Eye (tissue), 1 donor: ENCODE data around the gene MUSK.
A peak's percentile ranks its signal among the peaks of the same experiment; 100 is the strongest.
"Not testable (repeated sequence)": the region's sequence is repeated elsewhere in the genome, so short reads cannot be mapped to it uniquely, and the experiment has no call there.

Experiments
- DNase-seq: peaks from one replicate; pipeline ENCODE4 v3.0.0-alpha.2; 2015

Gene MUSK

DNA sequence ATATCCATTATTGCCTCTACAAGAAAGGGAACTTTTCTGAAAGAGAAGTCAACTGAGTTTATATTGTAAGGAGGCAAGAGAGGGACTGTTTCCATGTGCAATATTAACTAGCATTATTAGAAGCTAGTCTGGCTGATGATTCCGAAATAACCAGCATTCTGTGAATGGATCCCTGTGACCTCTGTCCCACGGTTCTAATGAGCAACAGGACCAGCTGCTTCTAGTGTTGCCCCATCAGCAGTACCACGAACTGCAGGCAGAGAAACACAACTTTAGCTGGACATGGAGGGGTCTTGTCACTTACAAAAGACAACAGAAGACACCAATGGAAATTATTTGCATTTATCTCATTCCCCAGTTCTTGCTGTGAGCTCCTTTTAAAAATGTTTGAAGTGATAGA is 95.4 kb downstream of the MUSK start:
- DNase-seq = peak; percentile 7

DNA sequence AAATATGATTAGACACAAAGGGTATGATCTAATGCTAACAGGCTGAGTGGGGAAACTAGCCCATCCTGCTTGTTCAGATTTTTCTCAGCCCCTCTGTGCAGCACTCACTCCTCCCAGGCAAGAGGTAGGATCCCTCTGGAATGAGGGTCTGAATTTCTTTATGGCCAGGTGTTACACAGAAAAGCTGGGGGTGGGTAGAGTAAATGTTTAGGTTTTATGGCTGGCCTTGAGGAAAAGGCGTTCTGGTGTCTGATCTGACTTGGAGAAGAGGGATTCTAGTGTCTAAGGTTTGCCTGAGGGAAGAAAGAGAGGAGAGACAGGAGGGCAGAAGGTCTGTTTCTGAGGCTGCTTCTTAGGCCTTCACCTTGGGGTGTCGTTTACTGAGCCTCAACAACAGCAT is 97.3 kb downstream of the MUSK start:
- no peak for DNase-seq

DNA sequence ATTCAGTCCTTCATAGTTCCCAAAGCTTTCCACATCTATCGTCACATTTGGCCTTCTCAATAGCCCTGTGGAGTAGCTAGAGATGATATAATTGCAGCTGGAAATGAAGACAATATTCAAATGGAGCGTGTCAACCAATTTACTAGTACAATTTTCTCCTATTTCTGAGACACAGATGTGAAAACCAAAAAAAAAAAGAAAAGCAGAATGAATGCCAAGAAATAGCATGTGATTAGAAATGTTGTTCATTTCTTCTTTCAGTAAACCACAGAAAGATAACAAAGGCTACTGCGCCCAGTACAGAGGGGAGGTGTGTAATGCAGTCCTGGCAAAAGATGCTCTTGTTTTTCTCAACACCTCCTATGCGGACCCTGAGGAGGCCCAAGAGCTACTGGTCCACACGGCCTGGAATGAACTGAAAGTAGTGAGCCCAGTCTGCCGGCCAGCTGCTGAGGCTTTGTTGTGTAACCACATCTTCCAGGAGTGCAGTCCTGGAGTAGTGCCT is 99.0 kb downstream of the MUSK start:
- DNase-seq = peak; percentile 17

DNA sequence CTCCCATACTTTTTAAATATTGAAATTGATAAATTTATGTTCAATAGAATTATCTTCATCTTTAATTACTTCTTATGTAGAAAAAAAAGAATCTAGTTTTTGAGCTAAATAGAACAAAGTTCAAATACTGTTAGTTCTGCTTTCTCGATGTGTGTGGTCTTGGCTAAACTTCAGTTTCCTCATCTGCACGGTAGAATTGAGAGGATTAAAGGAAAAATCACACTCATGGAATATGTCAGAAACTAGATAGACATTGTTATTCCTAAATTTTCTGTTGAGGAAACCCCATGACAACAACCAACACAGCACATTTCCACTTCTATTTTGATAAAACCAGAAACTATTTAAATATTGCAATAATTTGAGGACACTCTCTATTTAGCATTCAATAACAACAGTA is 100.3 kb downstream of the MUSK start:
- DNase-seq = no peak

DNA sequence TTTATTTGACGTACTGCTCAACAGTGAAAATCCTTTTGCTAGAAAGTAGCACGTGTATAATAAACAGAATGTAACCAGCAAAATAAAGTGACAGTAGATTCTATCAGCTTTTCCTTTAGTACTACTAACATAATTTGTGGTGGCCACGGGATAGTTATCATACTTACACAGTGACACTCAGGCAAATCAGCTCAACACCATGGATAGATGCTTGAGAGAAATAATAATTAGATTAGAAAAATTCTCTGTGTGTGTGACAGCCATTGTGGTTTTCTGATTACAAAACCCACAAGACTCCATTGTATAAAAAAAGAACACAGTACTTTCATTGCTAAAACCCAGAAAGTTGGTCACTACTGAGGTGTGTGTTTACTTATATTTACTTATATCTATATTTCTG is 101.1 kb downstream of the MUSK start:
- peak; percentile 17 for DNase-seq

DNA sequence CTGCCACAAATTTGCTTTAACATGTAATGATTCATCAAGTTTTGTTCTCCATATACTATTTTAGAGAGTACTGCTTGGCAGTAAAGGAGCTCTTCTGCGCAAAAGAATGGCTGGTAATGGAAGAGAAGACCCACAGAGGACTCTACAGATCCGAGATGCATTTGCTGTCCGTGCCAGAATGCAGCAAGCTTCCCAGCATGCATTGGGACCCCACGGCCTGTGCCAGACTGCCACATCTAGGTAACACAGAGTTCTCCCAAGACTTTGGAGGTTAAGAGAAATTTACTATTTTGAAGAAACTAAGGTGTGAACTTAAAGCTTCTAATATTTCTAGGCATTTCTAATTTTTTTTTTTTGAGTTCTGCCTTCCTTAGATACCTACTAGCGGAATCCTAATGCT is 107.1 kb downstream of the MUSK start:
- DNase-seq = no peak

DNA sequence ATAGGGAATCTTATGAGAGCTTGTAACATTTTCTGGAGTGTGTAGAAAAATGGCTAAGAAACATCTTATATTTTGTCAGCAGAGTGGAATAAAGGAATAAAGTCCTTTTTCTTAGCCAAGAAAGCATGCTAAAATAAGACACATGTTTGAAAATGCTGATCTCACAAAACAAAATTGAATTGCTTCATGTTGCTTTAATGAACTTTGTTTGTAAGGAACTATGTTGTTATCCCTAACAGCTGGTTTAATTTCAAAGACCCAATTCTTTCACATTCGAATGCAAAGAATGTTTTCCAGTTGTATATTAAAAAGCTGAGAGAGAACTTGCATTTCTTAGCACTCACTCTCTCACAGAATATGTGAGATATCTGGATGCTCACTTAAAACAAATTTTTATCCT is 107.6 kb downstream of the MUSK start:
- DNase-seq = peak; percentile 22

DNA sequence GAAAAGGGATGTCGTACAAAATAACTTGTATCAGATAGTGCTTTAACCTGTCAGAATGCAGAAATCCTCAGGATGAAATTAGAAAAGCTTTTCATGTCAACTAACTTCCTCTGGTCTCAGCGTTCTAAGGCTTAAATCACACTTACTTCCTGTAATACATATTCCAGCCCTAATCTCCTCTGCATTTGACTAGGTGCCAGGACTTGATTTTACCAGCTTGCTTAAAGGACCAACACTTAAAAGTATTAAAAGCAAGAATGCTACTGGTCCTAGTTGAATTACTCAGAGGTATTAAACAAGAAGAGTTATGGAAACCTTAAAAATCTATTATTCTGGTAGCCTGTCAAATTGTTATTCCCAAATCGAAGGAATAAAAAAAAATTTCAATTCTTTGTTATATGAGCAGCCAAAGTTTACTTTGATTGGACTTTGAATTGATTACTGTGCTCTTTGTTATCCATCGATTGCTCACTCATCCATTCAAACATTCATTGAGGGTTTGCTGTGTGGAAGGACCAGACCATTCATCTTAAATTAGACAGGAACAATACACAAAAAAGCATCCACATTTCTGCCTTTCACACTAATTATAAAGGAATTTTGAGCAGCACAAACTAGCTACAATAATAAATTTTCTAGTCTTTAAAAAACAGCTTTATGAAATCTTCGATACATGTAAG is 108.7 kb downstream of the MUSK start:
- DNase-seq = peak; percentile 53

DNA sequence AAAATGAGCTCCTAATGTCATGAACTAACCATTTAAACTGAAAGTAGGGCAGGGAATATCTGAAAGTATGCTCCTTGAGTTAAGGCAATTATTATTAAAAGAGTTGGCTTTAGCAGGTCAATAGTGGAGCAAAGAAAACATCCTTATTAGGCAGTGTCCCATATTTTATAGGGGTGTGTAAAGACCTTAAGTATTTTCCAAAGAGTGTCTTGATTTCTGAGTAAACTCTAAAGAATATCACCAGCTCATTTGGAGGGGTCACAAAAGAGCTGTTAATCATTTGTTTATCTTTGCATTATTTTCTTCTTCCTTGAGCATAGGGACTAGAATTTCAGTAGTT is 109.3 kb downstream of the MUSK start:
- no peak for DNase-seq

DNA sequence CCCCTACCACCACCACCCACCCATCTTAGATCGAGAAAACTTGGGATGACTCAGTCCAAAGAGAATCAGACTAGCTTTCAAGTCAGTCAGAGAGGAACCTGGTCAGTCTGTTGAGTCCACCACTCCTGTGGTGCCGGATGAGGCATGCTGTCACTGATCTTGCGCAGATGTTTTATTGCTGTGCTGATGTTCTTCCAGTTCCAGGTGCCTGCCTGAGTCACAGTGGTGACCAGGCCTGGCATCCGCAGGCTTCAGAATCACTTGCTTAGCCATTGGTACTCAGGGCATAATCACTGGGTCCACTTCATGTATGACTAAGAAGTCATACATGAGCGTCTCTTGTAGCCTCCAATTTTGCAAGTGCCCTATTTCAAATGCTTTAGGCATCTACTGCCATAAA is 114.1 kb downstream of the MUSK start:
- DNase-seq = no peak

DNA sequence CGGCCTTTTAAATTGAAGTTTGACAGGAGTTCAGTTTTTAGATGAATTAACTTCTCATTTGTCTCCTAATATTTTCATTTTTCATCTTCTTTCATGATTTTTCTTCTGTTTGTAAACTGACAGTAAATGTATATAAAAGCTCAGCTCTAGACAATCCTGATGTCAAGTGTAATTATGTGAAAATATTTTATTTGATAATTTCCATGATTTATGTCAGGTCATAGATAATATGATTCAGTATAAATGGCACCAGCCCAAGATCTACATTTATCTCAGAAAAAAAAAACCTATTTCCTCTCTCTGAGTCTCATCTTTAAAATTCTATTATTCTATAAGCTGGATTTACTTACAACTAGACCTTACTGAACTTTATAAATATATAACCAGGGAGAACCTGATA is 115.7 kb downstream of the MUSK start:
- DNase-seq = no peak

DNA sequence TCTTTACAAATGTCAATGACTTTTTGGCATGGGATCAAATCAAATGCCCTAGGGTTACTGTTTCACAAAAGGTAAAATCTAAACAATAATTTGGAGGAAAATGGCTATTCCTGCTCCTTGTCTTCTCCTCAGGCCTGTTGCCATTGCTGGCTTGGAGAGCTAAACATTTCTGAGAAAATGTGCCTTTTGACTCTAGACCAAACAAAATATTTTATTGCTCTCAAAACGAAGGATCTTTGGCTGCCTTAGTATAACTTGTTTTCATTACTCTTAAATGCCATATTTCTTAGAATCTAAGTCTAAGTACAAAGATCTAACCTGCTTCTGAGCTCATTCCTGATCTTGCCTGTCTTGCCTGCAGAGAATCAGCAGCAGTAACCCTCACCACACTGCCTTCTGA is 116.6 kb downstream of the MUSK start:
- DNase-seq = no peak

DNA sequence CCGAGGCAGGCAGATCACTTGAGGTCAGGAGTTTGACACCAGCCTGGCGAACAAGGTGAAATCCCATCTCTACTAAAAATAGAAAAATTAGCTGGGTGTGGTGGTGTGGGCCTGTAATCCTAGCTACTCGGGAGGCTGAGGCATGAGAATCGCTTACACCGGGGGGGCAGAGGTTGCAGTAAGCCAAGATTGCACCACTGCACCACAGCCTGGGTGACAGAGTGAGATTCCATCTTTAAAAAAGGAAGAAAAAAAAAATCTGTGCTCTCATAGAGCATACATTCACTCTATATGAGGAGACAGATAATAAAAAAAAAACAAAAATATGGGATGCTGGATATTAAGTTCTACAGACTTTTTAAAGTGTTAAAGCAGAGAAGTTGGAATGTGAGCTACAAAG is 119.8 kb downstream of the MUSK start:
- DNase-seq = not testable (repeated sequence)

DNA sequence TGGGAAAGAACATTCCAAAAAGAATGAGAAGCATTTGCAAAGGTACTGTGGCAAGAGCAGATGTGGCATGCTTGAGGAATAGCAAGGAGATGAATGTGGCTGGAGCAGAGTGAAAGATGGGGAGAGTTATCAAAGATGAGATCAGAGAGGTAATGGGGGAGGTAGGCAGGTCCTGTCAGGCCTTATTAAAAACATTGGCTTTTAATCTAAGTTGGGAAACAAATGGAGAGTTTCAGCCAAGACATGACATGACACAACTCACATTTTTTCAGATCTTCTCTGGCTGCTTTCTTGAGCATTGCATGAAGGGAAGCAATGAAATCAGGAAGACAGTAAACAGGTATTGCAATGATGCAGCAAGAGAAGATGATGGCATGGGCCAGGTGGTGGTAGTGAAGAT is 120.3 kb downstream of the MUSK start:
- no peak for DNase-seq

DNA sequence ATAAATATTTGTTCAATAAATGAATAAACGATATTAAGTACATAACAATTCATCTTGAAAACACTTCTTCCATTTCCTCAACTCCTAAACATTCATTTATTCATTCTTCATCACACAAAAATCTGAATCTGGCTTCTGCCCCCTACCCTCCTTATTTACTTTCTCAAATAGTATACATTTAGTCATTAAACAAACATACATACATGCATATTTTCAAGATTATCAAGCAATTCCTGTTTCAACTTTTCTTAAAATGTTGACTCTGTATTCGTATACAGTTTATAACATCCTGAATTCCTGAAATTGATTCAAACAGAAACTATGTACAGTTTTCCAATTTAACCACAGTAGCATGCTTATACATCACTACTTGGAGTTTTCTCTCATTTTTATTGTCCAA is 129.0 kb downstream of the MUSK start:
- peak; percentile 2 for DNase-seq

DNA sequence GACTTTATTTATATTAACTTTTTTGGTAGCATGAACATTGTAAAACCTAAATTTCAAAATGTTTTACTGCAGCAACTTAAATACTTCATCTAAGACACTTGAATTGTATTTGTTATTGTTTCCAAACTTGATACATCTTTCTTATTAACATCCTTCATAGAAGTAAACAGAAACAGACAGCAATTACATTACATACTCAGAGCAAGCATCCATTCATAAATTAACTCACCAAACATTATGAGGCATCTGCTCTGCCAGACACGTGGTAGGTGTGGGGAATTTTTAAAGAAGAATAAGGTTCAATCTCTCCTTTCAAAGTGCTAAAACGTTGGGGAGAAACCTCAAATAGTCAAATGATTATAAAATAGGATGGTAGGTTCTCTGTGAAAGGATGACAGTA is 130.8 kb downstream of the MUSK start:
- DNase-seq = no peak

DNA sequence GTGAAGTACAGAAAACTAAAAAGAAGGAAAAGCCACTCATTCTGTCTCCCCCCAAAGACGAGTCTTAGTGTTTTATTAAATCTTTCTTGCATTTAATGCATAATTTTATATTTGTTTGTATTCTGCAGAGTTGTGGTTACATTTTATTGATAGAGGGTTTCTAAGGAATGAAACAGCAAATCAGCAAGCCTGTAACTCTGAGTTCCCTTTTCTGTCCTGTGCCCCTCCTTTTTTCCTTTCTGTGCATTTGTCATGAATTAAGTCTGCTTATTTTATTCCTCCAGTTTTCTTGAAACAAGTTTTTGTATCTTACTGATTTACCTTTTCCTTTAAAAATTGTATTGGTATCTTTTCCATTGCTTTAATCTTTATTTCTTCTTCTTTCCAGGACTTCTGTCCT is 132.8 kb downstream of the MUSK start:
- no peak for DNase-seq

DNA sequence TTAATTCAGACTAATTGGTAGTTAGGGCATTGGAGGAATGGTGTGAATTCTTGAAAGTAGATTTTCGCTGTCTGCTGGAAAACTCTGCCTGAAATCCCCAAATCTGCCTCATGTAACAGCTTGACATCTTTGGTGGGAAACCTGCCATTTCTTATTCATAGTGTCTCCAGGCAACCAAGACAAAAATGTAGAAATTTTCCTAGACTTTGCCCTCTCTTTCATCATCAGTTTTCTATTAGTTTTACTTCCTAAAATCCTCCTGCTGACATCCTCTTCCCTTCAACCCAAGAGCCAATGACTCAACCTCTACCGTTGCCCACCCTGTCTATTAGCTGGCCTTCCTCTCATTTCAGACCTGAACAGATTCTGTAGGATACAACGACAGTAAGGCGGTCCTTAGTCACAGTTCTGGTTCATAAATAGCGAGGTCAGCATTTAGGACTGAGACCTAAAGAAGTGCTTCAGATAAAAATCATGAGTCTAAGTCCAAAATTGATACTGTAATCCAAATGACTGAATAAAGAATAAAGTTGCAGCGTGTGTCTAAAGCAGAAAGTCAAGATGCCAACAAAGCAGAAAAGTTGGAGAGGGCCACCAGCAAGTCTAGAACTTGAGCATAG is 133.9 kb downstream of the MUSK start:
- peak; percentile 14 for DNase-seq

DNA sequence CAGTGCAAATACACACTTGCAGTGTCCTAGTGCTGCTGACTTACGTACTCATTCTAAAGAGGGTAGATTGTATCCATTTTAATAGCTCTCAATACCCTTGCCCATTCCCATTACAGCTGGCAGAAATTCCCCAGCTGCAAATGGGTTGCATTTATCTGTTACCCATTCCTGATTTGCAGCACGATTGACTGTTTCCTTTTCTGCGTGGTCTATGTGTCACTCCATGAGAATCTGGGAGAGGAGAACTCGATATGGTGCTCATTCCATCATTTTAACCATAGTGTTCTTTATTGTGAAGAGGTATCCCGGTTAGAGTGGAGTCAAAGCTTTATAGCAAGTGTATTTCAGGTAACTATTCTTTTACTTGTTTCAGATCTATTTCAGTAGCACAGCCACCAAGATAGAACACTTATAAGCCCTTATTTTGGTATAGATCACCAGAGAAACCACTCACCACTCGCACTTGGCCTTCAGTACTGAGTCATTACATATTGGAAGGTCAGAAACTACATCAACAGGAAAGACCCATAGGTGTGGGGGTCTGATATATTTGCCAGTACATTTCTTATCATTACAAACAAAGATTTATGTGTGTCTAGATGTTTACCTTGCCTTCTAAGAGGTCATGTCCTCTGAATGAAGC is 139.5 kb downstream of the MUSK start:
- no peak for DNase-seq

DNA sequence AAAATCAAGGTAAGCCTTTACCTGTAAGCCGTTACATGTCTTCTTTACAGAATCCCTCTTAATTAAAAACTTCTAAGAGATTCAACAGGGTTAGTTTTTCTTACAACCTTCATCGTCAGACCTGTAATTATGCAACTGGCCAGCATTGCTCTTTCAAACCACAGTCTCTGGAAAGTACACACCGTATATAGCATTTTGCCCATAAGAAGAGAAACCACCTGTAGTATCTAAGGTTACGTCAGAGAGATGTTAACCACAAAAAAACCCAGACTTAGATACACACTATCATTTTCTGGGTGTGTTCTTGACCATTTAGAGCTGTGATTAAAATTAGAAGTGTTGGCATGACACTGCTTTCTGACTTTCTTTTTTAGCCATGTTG is 140.0 kb downstream of the MUSK start:
- no peak for DNase-seq

DNA sequence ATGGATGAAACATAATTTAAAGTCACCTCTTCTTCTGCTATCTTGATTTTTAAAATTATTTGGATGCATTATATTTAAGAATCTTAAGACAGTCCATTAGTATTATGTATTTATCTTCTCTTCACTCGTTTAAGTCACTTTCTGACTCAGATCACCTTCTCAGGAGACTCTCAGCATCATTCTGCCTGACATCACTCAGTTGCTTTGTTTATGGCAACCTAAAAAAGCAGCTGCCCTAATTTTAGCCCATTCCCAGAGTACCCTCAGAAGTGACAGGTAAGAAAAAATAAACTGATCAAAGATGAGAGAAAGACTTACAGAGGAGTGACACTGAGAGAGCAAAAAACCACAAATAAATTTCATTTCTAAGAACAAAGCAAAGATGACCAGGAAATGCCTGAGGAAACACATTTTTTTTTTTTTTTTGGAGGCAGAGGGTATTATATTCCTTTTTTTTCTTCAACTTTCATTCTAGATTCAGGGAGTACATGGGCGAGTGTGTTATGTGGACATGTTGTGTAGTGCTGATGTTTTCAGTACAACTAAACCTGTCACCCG is 140.5 kb downstream of the MUSK start:
- no peak for DNase-seq

DNA sequence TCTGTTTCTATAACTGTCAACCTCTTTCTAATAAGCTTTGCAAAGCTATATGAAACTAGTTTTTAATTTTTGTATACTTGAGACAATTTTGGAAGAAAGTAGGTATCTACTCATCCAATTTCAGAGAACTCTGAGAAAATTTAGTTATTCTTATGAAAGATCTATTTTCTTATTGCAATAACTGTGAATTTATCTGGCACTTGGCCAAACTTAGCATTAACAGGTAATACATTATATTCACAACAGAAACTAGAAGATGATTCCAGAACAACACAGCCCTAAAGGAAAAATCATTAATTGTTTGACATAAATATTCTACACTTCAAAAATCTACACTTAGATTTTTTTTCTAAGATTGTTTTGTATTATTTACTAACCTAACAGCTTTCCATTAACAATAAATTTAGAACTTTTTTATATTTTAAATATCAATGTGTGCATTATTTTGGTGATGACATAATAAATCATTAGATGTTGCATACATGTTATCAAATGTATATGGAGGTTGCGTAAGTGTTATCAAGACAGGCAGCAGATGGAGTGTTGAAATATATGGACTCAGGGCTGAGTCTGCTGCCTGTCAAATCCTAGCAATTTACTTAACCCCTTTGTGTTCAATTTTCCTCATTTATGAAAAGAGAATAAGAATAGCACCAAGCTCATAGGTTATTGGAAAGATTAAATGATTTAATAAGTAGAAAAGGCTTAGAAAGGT is 141.8 kb downstream of the MUSK start:
- no peak for DNase-seq

DNA sequence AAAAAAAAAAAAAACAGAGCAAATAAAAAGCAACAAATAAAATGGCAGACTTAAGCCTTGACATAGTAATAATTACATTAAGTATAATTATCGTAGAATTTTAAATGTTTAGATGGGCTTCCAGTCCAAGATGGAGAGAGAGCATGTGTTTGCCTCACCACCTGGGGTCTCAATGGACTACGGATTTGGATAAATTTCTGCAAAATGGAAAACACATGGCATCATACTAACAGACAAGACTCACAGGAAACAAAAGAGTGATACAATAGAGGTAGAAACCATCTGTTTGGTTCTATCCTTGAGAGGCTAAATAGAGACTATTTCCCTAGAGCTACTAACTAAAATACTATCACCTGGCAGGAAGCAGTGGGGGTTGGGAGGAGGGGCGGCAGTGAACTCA is 144.3 kb downstream of the MUSK start:
- no peak for DNase-seq

DNA sequence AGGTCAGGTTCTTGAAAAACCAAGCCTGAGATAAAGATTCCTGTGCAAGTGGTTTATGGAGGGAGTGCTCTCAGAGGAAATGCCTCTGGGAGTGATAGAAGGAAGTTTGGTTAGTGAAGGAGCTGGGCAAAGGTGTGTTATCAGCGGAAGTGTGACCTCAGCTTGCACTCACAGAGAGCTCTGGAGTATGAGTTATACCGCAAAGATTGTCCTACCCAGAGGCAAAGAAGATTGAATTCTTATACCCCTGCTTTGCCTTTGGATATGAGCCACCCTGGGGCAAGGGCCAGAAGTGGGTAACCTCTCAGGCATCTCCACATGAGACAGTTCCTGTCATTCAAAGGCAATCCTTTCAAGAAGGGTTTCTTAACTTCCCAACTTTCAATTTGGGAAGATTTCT is 145.6 kb downstream of the MUSK start:
- no peak for DNase-seq
